HG03025 (cell line): Measurements from ENCODE around the gene OGFRL1.

Experiments used
- ATAC-seq: cut with Tn5 transposase; IDR thresholded peaks from one replicate; pipeline ENCODE4 v1.9.1; 2021; ENCODE audit warnings: mild to moderate bottlenecking, moderate library complexity; ENCODE audit not compliant: unreplicated experiment, low FRiP score

Gene OGFRL1

GRCh38 chr6:71330501-71330900, 41.9 kb downstream of the OGFRL1 start:
- ATAC-seq: no peak

GRCh38 chr6:71332012-71332411, 43.4 kb downstream of the OGFRL1 start:
- no peak for ATAC-seq

- no peak for ATAC-seq
Measured at GRCh38 chr6:71333050-71333449, 44.4 kb downstream of the OGFRL1 start.

- ATAC-seq: no peak
Measured at GRCh38 chr6:71333697-71334096, 45.1 kb downstream of the OGFRL1 start.

- no peak for ATAC-seq
Measured at GRCh38 chr6:71334768-71335167, 46.2 kb downstream of the OGFRL1 start.

GRCh38 chr6:71335544-71335943, 46.9 kb downstream of the OGFRL1 start:
- no peak for ATAC-seq

GRCh38 chr6:71336901-71337300, 48.3 kb downstream of the OGFRL1 start:
- no peak for ATAC-seq

GRCh38 chr6:71338540-71339316, 50.1 kb downstream of the OGFRL1 start:
- no peak for ATAC-seq

- no peak for ATAC-seq
Measured at GRCh38 chr6:71342772-71343171, 54.2 kb downstream of the OGFRL1 start.

- ATAC-seq: no peak
Measured at GRCh38 chr6:71345476-71346333, 57.1 kb downstream of the OGFRL1 start.

GRCh38 chr6:71346334-71346694, 57.7 kb downstream of the OGFRL1 start:
- no peak for ATAC-seq

GRCh38 chr6:71347119-71347518, 58.5 kb downstream of the OGFRL1 start:
- no peak for ATAC-seq

- no peak for ATAC-seq
Measured at GRCh38 chr6:71349395-71349794, 60.8 kb downstream of the OGFRL1 start.

- no peak for ATAC-seq
Measured at GRCh38 chr6:71349976-71350615, 61.5 kb downstream of the OGFRL1 start.

- no peak for ATAC-seq
Measured at GRCh38 chr6:71351190-71351589, 62.6 kb downstream of the OGFRL1 start.
